Uterine smooth muscle cell (primary cell): ENCODE data around the gene CKLF. TPM values are rescaled to one million over a fixed set of nuclear protein-coding genes. Genes with fewer than 3 reads are reported as not detected.

Experiments used
- total RNA-seq: library from RNA; depleted of rRNA; stranded (reverse); fragments of >200 nt; gene quantifications from 2 replicates; pipeline ENCODE4 v1.2.3, GENCODE V29; 2014

The CKLF gene
- total RNA-seq, result 61.1 and 62.4 TPM in 2 replicates

GRCh38 chr16:66552286-66553177 lies at the start of gene CKLF:
Gene CKLF (plus strand): TSS chr16:66552576. CDS start chr16:66552716, 140 bp downstream.

GRCh38 chr16:66549284-66550131 lies 2.9 kb upstream of the CKLF start, which contains the start of gene TK2:
Gene TK2 (minus strand): TSS chr16:66550122. CDS start chr16:66550061, 61 bp downstream.

GRCh38 chr16:66566051-66566901 lies 13.9 kb downstream of the CKLF start, which contains the start of gene CMTM1:
Gene CMTM1 (plus strand): TSS chr16:66566439. CDS start chr16:66566514, 75 bp downstream.

GRCh38 chr16:66578651-66579531 lies 26.5 kb downstream of the CKLF start, which contains the start of gene CMTM2:
Gene CMTM2 (plus strand): TSS chr16:66579463. CDS start chr16:66579608, 145 bp downstream.

GRCh38 chr16:66604376-66605176 lies 52.2 kb downstream of the CKLF start, which contains the start of gene CMTM3:
Gene CMTM3 (plus strand): TSS chr16:66604704. CDS start chr16:66604806, 102 bp downstream.

Other genes with a start within 250 kb of the CKLF start
- 0.33 and 0.50 TPM in 2 replicates for gene CDH5, start 185.9 kb upstream of the CKLF start, total RNA-seq
- gene BEAN1, start 125.3 kb upstream of the CKLF start, total RNA-seq, result 0.11 and 0.12 TPM in 2 replicates
- 30.5 and 59.0 TPM in 2 replicates for gene TK2, start 2.5 kb upstream of the CKLF start, total RNA-seq
- 1.2 and 1.5 TPM in 2 replicates for gene CMTM1, start 13.9 kb downstream of the CKLF start, total RNA-seq
- gene CMTM2, start 26.9 kb downstream of the CKLF start, total RNA-seq, result not detected in 2 replicates
- 8.5 and 13.9 TPM in 2 replicates for gene CMTM3, start 52.1 kb downstream of the CKLF start, total RNA-seq
- 19.6 and 20.6 TPM in 2 replicates for gene CMTM4, start 144.2 kb downstream of the CKLF start, total RNA-seq
- gene DYNC1LI2, start 199.0 kb downstream of the CKLF start, total RNA-seq, result 131 and 156 TPM in 2 replicates
- gene TERB1, start 249.0 kb downstream of the CKLF start, total RNA-seq, result 0.11 TPM in 1 of 2 replicates, not detected in the other